HuH-7.5 (cell line): ENCODE measurements around the gene MC4R.

Experiments used
- DNase-seq: peaks from one replicate; pipeline ENCODE4 v3.0.0; 2011; ENCODE audit warnings: low spot score

The MC4R gene

GRCh38 chr18:60327880-60328279 is 44.7 kb downstream of the MC4R start:
- DNase-seq: no peak

- no peak for DNase-seq
Measured at GRCh38 chr18:60322591-60322990, 50.0 kb downstream of the MC4R start.
